Rectal smooth muscle tissue (tissue), 1 donor: ENCODE measurements around the gene SLC26A11.

Experiments used
- H3K27ac ChIP-seq: one replicate; pipeline ENCODE4 v1.7.0; 2013; ENCODE audit warnings: low read depth, low read length, inconsistent platforms
- H3K27me3 ChIP-seq: one replicate; pipeline ENCODE4 v1.7.0; 2013; ENCODE audit warnings: low read length; ENCODE audit not compliant: control insufficient read depth, insufficient read depth
- H3K36me3 ChIP-seq: one replicate; pipeline ENCODE4 v1.7.0; 2013; ENCODE audit warnings: low read length; ENCODE audit not compliant: control insufficient read depth, insufficient read depth
- H3K4me1 ChIP-seq: one replicate; pipeline ENCODE4 v1.7.0; 2013; ENCODE audit warnings: low read length; ENCODE audit not compliant: control insufficient read depth, insufficient read depth
- H3K4me3 ChIP-seq: one replicate; pipeline ENCODE4 v1.7.0; 2013; ENCODE audit warnings: low read length
- H3K9ac ChIP-seq: one replicate; pipeline ENCODE4 v1.7.0; 2013; ENCODE audit warnings: low read length

Gene SLC26A11

DNA sequence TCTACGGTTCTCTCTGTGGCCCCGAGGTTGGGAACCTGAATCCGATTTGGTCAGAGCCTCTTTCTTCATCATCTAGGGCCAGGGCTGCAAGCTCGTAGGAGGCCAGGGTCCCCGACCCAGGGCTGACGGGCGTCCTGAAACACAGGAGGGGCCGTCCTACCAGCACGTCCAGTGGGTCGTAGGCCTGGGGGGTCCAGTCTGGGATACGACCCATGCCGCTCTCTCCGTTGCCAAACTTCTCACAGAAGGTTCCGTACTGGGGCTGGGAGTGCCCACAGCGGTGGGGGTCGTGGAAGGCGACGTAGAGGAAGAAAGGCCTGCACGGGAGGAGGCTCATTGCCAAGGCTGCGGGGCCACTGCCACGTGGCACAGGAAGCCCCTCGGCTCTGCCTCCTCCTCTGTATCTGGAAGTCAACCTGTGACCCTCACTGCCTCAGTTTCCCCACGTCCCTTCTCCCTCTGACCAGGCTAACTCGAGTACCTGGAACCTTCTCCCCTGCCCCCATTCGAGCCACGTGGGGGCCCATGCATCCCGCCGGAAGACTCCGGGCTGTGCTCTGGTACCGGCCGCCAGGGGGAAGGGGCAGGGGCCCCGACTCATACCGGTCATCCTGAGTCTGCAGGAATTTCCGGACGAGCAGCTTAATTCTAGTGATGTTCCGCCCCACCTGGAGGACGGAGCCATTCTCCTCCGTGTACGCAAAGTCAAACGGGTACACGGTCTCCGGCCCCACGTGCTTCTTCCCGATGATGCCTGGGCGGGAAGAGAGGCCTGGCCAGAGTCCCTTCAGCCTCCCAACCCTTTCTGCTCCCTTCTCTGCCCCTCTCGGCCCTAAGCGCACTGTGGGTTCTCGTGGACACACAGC, 6.0 kb upstream of the SLC26A11 start:
- Histone ChIP-seq H3K27ac (no peak overlapping the region), H3K36me3 (peaks cover 21% of the 10 kb centered on the region), H3K4me1 (no peaks in the 10 kb centered on the region), H3K9ac (no peak overlapping the region), H3K27me3 (no peaks in the 10 kb centered on the region), H3K4me3 (no peak overlapping the region)

DNA sequence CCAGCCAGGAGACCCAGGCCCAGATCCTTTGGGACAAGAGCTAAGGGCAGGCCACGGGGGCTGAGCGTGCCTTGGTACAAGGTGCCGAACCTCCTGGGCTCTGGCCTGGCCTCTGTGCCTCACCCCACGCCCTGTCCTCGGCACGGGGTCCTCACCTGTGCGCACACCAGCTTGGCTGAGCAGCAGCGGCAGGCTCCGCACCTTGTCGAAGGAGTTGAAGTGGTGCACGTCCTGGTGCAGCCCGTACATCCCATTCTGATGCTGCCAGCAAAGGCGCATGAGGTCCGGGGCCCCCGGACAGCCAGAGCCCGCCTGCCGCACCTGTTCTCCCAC, 5.4 kb upstream of the SLC26A11 start:
- H3K27me3 ChIP-seq = no peaks in the 10 kb centered on the region
- H3K27ac ChIP-seq = no peak overlapping the region
- no peaks in the 10 kb centered on the region for H3K4me1 ChIP-seq
- peaks cover 21% of the 10 kb centered on the region for H3K36me3 ChIP-seq
- H3K9ac ChIP-seq = no peak overlapping the region
- H3K4me3 ChIP-seq = no peak overlapping the region

DNA sequence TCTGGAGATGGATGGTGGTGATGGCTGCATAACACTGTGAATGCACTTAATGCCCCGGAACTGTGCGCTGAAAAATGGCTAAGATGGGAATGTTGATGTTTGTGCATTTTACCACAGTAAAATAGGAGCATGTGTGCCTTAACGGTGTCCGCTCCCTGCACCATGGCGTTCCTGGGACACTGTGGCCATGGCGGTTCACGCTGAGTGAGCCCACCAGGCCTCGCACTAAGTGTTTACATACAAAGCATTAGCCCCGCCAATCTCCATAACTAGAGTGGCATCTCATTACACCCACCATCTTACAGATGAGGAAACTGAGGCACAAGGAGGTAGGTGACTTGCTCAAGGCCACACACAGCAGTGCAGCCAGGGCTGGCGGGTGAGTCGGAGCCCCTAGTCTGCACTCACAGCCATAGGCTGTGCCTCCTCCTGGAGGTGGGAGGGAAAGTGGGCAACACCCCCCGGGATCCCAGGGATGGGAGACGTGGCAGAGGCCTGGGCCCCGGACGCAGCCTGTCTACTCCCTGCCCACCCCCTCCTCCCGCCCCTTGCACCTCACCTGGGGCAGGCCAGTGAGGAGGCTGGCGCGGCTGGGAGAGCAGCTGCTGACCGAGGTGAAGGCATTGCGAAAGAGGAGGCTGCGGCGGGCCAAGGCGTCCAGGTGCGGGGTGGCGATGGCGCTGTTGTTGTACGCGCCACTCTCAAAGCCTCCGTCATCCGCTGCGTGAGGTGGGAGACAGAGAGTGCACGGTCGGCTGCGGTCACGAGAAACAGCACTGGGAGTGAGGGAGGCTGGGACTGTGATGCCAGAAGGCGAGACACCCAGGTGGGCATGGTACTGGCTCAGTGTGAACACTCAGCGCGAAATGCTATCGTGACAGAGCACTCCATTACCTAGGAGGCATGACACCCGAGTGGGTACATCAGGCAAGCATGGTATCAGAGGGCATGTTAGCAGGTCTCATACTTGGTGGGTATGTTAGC, 3.5 kb upstream of the SLC26A11 start:
- Histone ChIP-seq H3K9ac (no peak overlapping the region), H3K36me3 (peaks cover 15% of the 10 kb centered on the region), H3K27me3 (no peaks in the 10 kb centered on the region), H3K4me1 (peaks cover 6% of the 10 kb centered on the region), H3K4me3 (no peak overlapping the region), H3K27ac (no peak overlapping the region)

DNA sequence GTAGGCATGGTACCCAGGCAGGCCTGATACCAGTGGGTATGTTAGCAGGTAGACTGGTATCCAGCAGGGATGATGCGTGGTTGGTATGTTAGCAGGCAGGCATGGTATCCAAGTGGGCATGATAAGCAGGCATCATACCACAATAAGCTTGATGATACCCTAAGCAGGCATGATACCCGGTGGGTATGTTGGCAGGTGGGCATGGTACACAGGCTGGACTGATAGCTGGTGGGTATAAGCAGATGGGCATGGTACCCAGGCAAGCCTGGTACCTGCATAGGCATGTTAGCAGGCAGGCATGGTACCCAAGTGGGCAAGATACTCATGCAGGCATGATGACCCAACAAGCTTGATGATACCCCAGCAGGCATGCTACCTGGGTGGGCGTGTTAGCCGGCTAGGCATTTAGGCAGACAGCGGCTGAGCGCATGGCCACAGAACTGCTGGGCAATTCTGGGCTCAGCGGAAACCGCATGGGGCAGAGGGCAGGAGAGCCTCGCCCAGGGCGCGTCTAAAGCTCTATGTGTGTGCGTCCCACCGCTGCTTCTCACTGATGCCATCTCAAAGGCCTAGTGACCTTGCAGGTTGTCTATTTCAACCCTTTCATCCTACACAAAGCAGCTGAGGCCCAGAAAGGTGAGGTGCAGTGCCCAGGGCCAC, 2.4 kb upstream of the SLC26A11 start:
- no peak overlapping the region for H3K9ac ChIP-seq
- no peaks in the 10 kb centered on the region for H3K27me3 ChIP-seq
- peaks cover 9% of the 10 kb centered on the region for H3K4me1 ChIP-seq
- H3K27ac ChIP-seq = no peak overlapping the region
- no peak overlapping the region for H3K4me3 ChIP-seq
- peaks cover 11% of the 10 kb centered on the region for H3K36me3 ChIP-seq

DNA sequence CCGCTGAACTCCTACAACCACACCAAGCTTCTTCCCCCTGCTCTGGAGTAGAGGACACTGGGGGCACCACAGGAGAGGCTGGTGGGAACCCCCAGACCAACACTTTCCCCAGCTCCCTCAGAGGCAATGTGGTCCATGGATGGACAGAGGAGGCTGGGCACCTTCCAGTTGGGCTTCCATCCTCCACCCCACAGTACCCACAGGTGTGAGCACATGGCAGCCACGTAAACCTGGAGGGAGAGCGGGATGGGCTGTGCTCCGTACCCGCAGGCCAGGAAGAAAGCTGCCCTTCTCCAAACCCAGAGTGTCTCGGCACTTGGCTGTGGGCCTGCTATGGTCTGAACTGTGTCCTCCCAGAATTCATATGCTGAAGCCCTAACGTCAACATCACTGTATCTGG, 1.8 kb upstream of the SLC26A11 start:
- H3K4me3 ChIP-seq = no peak overlapping the region
- peaks cover 9% of the 10 kb centered on the region for H3K4me1 ChIP-seq
- H3K27ac ChIP-seq = no peak overlapping the region
- H3K9ac ChIP-seq = no peak overlapping the region
- no peaks in the 10 kb centered on the region for H3K27me3 ChIP-seq
- H3K36me3 ChIP-seq = peaks cover 11% of the 10 kb centered on the region

DNA sequence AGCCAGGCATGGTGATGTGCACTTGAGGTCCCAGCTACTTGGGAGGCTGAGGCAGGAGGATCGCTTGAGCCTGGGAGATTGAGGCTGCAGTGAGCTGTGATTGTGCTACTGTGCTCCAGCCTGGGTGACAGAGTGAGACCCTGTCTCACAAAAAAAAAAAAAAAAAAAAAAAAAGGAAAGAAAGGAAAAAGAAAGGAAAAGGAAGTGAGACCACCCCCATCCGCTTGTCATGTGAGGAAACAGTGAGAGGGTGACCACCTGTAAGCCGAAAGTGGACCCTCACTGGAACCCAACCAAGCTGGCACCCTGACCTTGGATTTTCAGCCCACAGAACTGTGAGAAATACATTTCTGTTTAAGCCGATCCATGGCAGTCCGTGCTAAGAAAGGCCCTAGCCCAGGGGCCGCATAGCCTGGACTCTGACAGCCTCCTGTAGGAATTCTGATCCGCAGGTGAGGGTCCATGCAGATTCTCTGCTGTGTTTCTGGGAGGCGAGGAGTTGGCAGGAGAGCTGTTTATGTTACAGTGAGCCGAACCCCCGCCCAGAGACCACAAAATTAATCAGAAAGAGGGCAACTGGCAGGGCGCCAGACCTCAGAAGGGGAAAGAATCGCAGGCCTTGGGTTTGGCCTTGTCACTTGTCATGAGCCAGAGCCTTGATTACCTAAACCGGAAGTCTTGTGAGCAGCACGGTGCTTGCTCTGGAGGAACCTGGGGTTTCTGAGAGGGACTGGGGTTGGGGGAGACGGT, 1.0 kb upstream of the SLC26A11 start:
- Histone ChIP-seq H3K36me3 (peaks cover 11% of the 10 kb centered on the region), H3K4me1 (peaks cover 9% of the 10 kb centered on the region), H3K9ac (peak overlapping the region; percentile 97), H3K4me3 (peak overlapping the region; percentile 90), H3K27me3 (no peaks in the 10 kb centered on the region), H3K27ac (peak overlapping the region; percentile 77)

DNA sequence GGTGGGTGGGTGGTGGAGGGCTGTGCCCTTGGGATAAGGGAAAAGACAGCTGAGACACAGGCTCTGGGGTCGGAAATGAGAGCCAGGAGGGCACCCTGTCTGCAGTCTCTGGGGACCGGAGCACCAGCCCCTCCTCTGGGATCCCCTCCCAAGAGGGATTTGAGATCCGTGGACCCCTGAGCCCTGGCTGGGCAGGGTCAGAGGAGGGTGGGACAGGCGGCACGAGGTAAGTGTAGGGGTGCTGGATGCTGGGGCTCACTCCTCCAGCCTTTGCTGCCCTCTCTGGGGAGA, 519 bp upstream of the SLC26A11 start:
- H3K9ac ChIP-seq = peak overlapping the region; percentile 97
- H3K27me3 ChIP-seq = no peaks in the 10 kb centered on the region
- H3K4me1 ChIP-seq = peaks cover 9% of the 10 kb centered on the region
- H3K27ac ChIP-seq = peak overlapping the region; percentile 77
- H3K36me3 ChIP-seq = peaks cover 11% of the 10 kb centered on the region
- peak overlapping the region; percentile 90 for H3K4me3 ChIP-seq

DNA sequence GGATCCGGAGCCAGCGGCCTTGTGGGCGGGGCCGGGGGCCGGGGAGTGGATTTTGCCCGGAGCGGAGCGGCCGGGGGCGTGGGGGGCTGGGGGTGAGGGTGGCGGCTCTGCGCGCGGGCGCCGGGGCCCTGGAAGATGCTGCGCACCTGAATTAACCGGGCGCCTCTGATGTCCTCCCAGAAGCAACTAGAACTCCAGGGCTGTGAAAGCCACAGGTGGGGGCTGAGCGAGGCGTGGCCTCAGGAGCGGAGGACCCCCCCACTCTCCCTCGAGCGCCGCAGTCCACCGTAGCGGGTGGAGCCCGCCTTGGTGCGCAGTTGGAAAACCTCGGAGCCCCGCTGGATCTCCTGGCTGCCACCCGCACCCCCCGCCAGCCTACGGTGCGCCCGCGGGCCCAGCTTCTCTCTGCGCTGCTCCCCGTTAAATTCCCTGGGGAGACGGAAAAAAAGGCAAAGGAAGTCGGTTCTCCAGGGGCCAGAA, 549 bp downstream of the SLC26A11 start:
- Histone ChIP-seq H3K27me3 (no peaks in the 10 kb centered on the region), H3K4me1 (peaks cover 9% of the 10 kb centered on the region), H3K27ac (peak overlapping the region; percentile 77), H3K4me3 (peak overlapping the region; percentile 90), H3K36me3 (peaks cover 11% of the 10 kb centered on the region), H3K9ac (peak overlapping the region; percentile 52)

DNA sequence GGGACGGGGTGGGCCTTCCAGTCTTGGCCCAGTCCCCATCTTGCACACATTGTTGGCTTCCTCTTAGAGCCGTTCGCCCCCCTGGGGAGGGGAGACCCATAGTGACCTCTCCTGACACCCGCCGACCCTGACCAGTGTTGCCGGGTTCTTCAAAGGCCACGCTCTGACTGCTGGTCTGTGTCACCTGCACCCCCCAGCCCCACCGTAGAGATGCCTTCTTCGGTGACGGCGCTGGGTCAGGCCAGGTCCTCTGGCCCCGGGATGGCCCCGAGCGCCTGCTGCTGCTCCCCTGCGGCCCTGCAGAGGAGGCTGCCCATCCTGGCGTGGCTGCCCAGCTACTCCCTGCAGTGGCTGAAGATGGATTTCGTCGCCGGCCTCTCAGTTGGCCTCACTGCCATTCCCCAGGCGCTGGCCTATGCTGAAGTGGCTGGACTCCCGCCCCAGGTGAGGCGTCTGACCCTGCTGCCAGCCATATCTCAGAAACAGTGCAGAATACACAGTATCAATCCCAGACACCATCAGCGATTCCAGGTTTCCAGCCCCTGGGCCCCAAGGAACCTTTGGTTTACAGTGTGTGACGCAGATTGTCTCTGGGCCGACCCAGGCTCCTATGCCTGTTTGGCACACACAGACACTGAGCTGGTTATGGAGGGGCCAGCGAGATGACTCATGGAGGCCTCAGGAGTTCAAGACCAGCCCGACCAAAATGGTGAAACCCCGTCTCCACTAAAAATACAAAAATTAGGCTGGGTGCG, 1.3 kb downstream of the SLC26A11 start:
- H3K4me1 ChIP-seq = peaks cover 9% of the 10 kb centered on the region
- peak overlapping the region; percentile 65 for H3K4me3 ChIP-seq
- no peak overlapping the region for H3K27ac ChIP-seq
- H3K9ac ChIP-seq = no peak overlapping the region
- H3K36me3 ChIP-seq = peaks cover 6% of the 10 kb centered on the region
- no peaks in the 10 kb centered on the region for H3K27me3 ChIP-seq

DNA sequence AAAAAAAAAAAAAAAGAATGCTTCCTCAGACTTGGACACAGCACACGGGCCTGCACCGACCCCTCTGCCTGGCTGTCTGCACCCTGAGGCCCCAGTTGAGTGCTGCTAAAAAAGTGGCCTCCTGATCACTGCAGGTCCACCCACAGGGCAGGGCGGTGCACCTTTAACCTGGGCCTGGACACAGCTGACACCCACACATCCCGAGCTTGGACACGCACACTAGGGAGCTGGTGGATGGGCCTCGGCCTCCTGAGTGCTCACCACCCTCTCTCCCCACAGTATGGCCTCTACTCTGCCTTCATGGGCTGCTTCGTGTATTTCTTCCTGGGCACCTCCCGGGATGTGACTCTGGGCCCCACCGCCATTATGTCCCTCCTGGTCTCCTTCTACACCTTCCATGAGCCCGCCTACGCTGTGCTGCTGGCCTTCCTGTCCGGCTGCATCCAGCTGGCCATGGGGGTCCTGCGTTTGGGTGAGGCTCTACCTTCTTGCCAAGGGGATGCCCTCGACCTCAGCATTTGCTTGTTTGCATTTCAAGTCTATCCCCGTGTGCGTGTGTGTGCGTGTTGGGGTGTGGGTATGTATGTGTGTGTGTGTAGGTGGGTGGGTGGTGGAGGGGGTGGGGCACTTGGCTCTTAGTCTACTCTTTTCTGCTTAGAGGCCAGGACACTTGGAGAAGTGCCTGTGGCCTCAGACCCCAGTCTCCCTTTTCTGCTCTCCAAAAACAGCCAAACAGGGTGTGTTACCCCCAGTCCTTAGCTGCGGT, 2.3 kb downstream of the SLC26A11 start:
- Histone ChIP-seq H3K9ac (no peak overlapping the region), H3K4me1 (peaks cover 9% of the 10 kb centered on the region), H3K27ac (no peak overlapping the region), H3K27me3 (no peaks in the 10 kb centered on the region), H3K4me3 (no peak overlapping the region), H3K36me3 (peaks cover under 1% of the 10 kb centered on the region)
